ENCODE results near the gene CDKN2B-AS1. TPM values are rescaled to one million over a fixed set of nuclear protein-coding genes. Genes with fewer than 3 reads are reported as not detected.

Gene CDKN2B-AS1
- total and polyA plus RNA-seq, 2 donors (not counting 1 experiment from before 2014, with no cell fraction given), result 1.3 to 2.5 TPM

- H3K4me3 Mint-ChIP-seq, result no peak overlapping the region
- peaks cover 48% of the 10 kb centered on the region for H3K27me3 Mint-ChIP-seq
- H3K79me2 ChIP-seq (ENCODE audit: control insufficient read depth, insufficient read depth, low read length), result peaks cover 3% of the 10 kb centered on the region
- H2AFZ ChIP-seq (ENCODE audit: insufficient read depth, low read depth, low read length, poor library complexity, severe bottlenecking), result no peak overlapping the region
- no peak overlapping the region for H3K27ac Mint-ChIP-seq
- intact Hi-C loops (cut with micrococcal nuclease), result loop anchor here (2.0 kb wide), 2 partner anchors 14 to 16 kb away; no protein-coding TSS in a partner anchor
- H3K27me3 ChIP-seq (replicated peaks in 1 of 4; ENCODE audit: control extremely low read depth in 1 of 4, control insufficient read depth in 3 of 4, insufficient read depth in 4 of 4, low read length in 3 of 4), result peaks cover 3 to 72% (median 24%) of the 10 kb centered on the region in 4 experiments
- no peak overlapping the region for H3K9ac ChIP-seq (ENCODE audit: low read length)
- CTCF ChIA-PET, result interaction anchor here (1.1 to 3.2 kb wide), 3 partner anchors 9 to 256 kb away, joined by 3 to 25 read pairs (median 3); partner anchors contain the start of gene CDKN2B
- peaks cover 12% of the 10 kb centered on the region for H3K4me1 Mint-ChIP-seq
- TF ChIP-seq CTCF (IDR thresholded peaks at IDR 0.05) (no peak), EZH2 (IDR thresholded peaks at IDR 0.05; ENCODE audit: borderline replicate concordance, insufficient read depth, low read depth, low read length, poor library complexity, severe bottlenecking) (no peak)
- no peak overlapping the region for H3K27ac ChIP-seq (ENCODE audit: low read length in 2 of 2)
- no peak overlapping the region for H3K4me3 ChIP-seq (ENCODE audit: control extremely low read depth in 1 of 5, extremely low read depth in 1 of 5, insufficient read depth in 1 of 5, low read depth in 2 of 5, low read length in 4 of 5)
- POLR2A ChIA-PET, result no interaction called here
- 71% methylated on average over 1 of the region's 9 CpGs for WGBS (ENCODE audit: insufficient coverage)
- H3K9me3 Mint-ChIP-seq (ENCODE audit: insufficient read depth), result no peaks in the 10 kb centered on the region
- H3K36me3 ChIP-seq (replicated peaks in 1 of 2; ENCODE audit: control extremely low read depth in 1 of 2, control insufficient read depth in 1 of 2, extremely low read depth in 1 of 2, insufficient read depth in 2 of 2, low read length in 1 of 2), result no peaks in the 10 kb centered on the region
- H3K4me1 ChIP-seq (ENCODE audit: control insufficient read depth in 2 of 2, insufficient read depth in 2 of 2, low read length in 2 of 2), result peaks cover 5 to 20% of the 10 kb centered on the region in 2 donors
- H4K20me1 ChIP-seq (ENCODE audit: control insufficient read depth, insufficient read depth, low read length, poor library complexity, severe bottlenecking), result peaks cover 11% of the 10 kb centered on the region
- no peak for DNase-seq
- H3K9me3 ChIP-seq (ENCODE audit: control extremely low read depth in 1 of 3, control insufficient read depth in 2 of 3, insufficient read depth in 1 of 3, low read length in 2 of 3), result peaks cover 0 to 11% (median 5%) of the 10 kb centered on the region in 3 donors
- no peak overlapping the region for H3K4me2 ChIP-seq (replicated peaks; ENCODE audit: low read depth, low read length, poor library complexity, severe bottlenecking)
- ATAC-seq (ENCODE audit: low read depth), result no peak
These were observed 6.3 kb upstream of the CDKN2B-AS1 start for GRCh38 chr9:21988056-21988990.
